AG04449 (cell line): ENCODE results near the gene STX16.

Source experiments
- CTCF ChIA-PET: fragments of 350-600 bp; formaldehyde crosslinking; extraction: SDS; loops from one replicate; lab custom pipeline; 2021; ENCODE audit warnings: antibody characterized with exemption; lab: Yijun Ruan, JAX
- POLR2A ChIA-PET: fragments of 400-600, 350-600 bp; formaldehyde crosslinking; extraction: SDS; loops from one replicate; lab custom pipeline; 2020; ENCODE audit warnings: antibody characterized with exemption, inconsistent platforms; lab: Yijun Ruan, JAX
- DNase-seq: peaks from one replicate; pipeline ENCODE4 v3.0.0-alpha.2; 2010; ENCODE audit warnings: low read depth, low spot score
- H3K4me3 ChIP-seq: 2 replicates; pipeline ENCODE4 v1.5.1; 2011; ENCODE audit warnings: low read depth, mild to moderate bottlenecking, control low read depth, low read length
- TF ChIP-seq, protein P1 (sequence below): IDR thresholded peaks from one replicate; pipeline ENCODE4 v1.5.1; 2011; ENCODE audit warnings: mild to moderate bottlenecking, moderate library complexity, low read length, control low read depth, inconsistent platforms; ENCODE audit not compliant: insufficient read depth; ENCODE audit errors: missing control alignments

STX16 gene

DNA sequence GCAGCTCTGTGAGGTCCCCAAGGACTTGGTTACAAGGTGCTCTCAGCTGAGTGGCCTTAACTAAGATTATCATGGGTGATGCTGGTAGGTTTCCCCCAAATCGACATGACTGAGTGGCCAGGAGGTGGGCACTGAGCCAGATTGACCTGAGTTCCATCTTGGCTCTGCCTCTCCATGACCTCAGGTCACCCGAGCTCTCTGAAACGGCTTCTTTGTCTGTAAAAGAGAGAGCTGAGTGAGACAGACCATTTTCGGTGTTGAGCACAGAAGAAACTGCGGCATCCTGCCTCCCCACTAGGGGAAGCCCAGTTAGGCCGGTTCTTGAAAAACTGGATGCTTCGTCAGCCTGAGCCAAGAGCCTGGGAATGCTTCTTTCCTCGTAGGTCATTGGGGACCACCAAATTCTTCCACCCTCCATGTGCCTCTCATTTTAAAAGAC is 14.1 kb upstream of the STX16 start:
- TF ChIP-seq, protein P1, sequence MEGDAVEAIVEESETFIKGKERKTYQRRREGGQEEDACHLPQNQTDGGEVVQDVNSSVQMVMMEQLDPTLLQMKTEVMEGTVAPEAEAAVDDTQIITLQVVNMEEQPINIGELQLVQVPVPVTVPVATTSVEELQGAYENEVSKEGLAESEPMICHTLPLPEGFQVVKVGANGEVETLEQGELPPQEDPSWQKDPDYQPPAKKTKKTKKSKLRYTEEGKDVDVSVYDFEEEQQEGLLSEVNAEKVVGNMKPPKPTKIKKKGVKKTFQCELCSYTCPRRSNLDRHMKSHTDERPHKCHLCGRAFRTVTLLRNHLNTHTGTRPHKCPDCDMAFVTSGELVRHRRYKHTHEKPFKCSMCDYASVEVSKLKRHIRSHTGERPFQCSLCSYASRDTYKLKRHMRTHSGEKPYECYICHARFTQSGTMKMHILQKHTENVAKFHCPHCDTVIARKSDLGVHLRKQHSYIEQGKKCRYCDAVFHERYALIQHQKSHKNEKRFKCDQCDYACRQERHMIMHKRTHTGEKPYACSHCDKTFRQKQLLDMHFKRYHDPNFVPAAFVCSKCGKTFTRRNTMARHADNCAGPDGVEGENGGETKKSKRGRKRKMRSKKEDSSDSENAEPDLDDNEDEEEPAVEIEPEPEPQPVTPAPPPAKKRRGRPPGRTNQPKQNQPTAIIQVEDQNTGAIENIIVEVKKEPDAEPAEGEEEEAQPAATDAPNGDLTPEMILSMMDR: no peak
- CTCF ChIA-PET: interaction anchor here (1.0 to 1.1 kb wide), 2 partner anchors 11 to 12 kb away, joined by 3 read pairs; no protein-coding TSS in a partner anchor
- no peak for DNase-seq
- POLR2A ChIA-PET: no interaction called here
- no peak overlapping the region for H3K4me3 ChIP-seq

DNA sequence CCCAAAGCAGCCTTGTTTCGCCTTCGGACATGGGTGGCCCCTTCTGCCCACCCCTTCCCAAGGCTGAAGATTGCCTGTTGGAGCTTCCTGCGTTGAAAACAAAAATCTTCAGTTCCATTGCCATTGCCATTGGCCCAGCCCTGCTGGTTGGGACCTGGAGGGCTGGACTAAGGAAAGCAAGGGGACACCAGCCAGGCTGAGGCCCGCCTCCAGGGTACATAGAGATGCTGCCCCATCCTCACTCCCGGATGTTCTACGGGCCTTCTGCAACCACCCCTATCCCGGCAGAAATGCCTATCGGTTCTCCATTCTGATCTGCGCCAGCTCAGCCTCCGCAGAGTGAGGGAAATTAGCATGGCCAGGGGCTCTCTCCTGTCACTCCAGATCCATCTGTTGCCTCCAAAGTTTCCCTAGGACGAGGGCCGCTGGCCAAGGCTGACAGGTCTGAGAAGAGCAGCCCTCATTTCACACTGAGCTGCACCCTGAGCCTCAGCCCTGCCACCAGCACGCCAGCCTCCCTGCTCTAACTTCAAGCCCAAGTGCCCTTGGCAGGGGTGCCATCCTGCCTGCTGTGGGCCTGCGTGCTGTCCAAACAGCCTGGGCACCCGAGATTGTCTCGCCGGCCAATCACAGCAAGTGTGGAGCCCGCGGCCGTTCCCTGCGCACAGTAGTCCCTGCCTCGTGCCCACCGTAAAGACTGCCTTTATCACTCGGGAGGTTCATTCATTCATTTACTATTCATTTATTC is 13.4 kb upstream of the STX16 start:
- TF ChIP-seq, protein P1: no peak
- no peak for DNase-seq
- H3K4me3 ChIP-seq: no peak overlapping the region
- ChIA-PET POLR2A (no interaction called here), CTCF (interaction anchor here (1.1 kb wide), 1 partner anchor 10 kb away, joined by 3 read pairs; no protein-coding TSS in a partner anchor)

DNA sequence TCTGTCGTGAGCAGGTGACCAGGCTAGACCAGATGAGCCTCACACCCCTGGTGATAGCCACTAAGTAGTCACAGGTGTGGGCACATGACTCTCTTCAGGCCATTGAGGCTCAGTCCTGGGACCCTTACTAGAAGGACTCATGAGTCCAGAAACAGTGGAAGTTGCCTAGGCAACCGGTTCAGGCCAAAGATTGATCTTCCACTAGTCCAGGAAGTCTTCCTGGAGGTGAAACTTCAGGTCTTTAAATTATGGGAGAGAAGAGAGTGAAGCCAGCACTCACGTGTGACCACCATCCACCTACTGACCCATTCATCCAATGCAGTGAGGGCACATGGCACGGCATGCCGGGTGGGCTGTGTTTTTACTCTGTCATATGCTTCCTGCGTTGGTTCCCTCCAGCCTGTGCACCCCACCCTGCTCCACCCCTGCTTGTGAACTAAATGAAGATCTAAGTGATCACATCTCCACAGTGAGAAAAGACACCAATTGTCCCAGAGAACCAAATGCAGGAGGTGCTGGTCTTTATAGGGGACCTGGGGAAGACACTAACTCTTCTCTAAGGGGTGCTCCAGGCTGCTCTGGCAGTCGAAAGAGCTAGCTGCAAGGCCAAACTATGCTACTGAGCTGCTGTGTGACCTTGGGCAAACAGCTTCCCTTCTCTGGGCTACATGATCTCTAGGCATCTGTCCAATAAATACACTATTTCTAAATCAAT is 12.5 kb upstream of the STX16 start:
- H3K4me3 ChIP-seq: no peak overlapping the region
- no peak for DNase-seq
- TF ChIP-seq, protein P1: no peak
- POLR2A ChIA-PET: interaction anchor here (1.6 kb wide), 1 partner anchor 13 kb away, joined by 4 read pairs; the partner anchor contains the start of gene STX16
- CTCF ChIA-PET: interaction anchor here (0.7 to 1.3 kb wide), 2 partner anchors 9 to 12 kb away, joined by 3 to 4 read pairs; no protein-coding TSS in a partner anchor

DNA sequence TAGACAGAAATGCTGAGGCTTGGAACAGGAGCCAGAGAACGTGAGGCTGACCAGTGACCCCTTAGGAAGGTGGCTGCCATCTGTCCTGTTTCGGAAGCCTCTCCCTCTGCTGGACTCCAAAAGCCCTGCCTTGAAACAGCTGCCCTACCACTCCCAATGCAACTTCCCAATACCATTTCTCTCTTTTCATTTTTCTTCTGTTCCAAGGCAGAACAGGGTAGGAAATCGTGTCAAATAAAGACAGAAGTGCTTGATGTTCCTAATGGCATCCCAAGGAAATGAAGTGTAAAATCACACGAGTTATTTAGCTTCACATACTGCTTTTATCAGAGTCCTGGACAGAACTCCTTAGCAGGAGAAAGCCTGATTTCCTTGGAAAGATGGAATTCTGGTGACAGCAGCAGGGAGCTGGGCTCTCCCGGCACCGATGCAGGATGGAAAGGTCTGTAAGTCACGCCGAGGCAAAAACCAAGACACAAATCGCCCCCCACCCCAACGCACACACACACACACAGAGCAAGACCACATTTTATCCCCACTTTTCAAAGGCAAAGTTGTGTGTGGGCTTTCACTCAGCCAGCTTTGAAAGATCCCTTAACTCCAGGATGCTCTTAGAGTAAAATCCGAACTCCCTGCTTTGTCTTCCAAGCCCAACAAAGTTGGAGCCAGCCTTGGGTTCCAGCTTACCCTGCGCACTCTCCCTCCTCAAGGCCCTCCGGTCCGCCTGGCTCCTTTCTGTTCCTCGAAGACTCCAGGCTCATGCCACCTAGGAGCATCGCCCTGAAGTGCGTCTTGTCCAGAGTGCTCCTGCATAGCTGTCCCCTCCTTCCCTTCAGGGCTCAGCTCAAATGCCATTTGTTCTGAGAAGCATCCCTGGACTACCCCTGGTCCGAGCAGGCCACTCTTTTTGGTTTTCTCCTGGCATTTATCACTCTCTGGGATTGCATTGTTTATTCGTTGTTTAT is 11.6 kb upstream of the STX16 start:
- CTCF ChIA-PET: interaction anchor here (0.7 to 1.7 kb wide), 6 partner anchors 9 to 402 kb away, joined by 3 to 4 read pairs (median 4); no protein-coding TSS in a partner anchor
- no peak overlapping the region for H3K4me3 ChIP-seq
- POLR2A ChIA-PET: interaction anchor here (1.1 to 1.6 kb wide), 2 partner anchors 9 to 12 kb away, joined by 3 to 4 read pairs; partner anchors contain the start of gene STX16
- TF ChIP-seq, protein P1: no peak
- DNase-seq: no peak

DNA sequence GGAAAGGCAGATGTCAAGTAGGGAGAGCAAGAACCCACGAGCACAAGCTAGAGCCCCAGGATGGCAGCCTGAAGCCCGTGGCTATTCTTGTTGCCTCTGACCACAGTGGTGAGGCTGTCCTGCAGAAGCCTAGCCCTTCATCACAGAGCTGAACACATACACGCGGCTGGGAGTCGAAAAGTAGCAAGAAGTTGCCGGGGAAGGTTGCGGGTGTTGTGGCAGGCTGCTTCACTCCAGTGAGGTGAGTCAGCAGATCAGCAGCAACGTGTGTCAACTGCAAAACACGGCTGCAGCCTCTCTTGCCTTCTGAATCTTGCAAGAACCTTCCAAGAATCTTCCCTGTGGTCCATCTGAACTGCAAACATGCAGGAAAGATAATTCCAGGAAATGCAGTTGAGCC is 10.6 kb upstream of the STX16 start:
- CTCF ChIA-PET: interaction anchor here (0.9 to 1.7 kb wide), 4 partner anchors 10 to 403 kb away, joined by 3 to 5 read pairs (median 4); no protein-coding TSS in a partner anchor

More for the DNA sequence above, 10.6 kb upstream of the STX16 start:
- DNase-seq: no peak
- POLR2A ChIA-PET: interaction anchor here (1.1 kb wide), 1 partner anchor 8 kb away, joined by 3 read pairs; no protein-coding TSS in a partner anchor
- no peak overlapping the region for H3K4me3 ChIP-seq
- TF ChIP-seq, protein P1: no peak
